Measurements from ENCODE around the gene MYRFL. TPM values are rescaled to one million over a fixed set of nuclear protein-coding genes. Genes with fewer than 3 reads are reported as not detected.
A peak's percentile ranks its signal among the peaks of the same experiment; 100 is the strongest.

Gene MYRFL
- total and polyA plus RNA-seq, 2 of the 8 experiments (the other 6 are each of a cell fraction or from before 2014, with no cell fraction given) = 1.1 to 2.0 TPM

DNA sequence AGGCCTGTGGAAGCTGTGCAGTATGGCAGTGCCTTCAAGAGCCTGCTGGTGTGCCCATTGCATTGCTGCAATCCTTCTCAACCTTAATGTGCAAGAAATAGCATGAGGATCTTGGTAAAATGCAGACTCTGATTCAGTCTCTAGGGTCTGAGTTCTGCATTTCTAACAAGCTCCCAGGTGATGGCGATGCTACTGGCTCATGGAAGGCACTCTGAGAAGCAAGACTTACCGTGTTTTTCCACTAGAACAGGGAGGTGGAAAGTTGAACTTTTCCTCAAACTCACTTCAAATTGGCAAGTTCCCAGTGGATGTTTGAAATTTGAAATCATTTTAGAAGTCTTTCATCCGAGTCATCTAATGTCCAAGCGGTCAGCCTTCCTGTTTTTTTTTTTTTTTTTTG lies 55.5 kb downstream of the MYRFL start:
- CTCF ChIA-PET (ENCODE audit: partially characterized antibody) = interaction anchor here (0.6 to 5.7 kb wide), 34 partner anchors 11 to 850 kb away, joined by 3 to 37 read pairs (median 6); no protein-coding TSS in a partner anchor
- Histone ChIP-seq H3K79me1 (ENCODE audit: low read depth, low read length) (no peaks in the 10 kb centered on the region), H3K4me2 (ENCODE audit: insufficient read depth in 1 of 2, low read depth in 2 of 2, low read length in 2 of 2) (no peak overlapping the region), H3K9me3 (ENCODE audit: insufficient read depth in 2 of 2, low read depth in 1 of 2, low read length in 1 of 2) (no peaks in the 10 kb centered on the region), H4K5ac (ENCODE audit: insufficient read length, low read depth, low read length) (no peak overlapping the region), H3K9ac (replicated peaks in 1 of 4; ENCODE audit: extremely low read depth in 1 of 4, low read depth in 3 of 4, low read length in 3 of 4) (no peak overlapping the region), H3K18ac (ENCODE audit: extremely low read depth, low read length) (peak overlapping the region; percentile 41; the same call in 1 of the 2 replicates), H3K79me2 (ENCODE audit: control insufficient read depth in 1 of 2, insufficient read depth in 2 of 2, low read length in 2 of 2) (no peaks in the 10 kb centered on the region), H4K20me1 (replicated peaks in 1 of 2; ENCODE audit: control insufficient read depth in 1 of 2, insufficient read depth in 2 of 2, low read length in 2 of 2) (no peaks in the 10 kb centered on the region), H3K4ac (replicated peaks; ENCODE audit: insufficient read length, low read depth, low read length) (no peak overlapping the region), H2BK5ac (ENCODE audit: low read depth, low read length) (0 out of 2 replicates have a peak overlapping the region, but pooled peaks have one; percentile 77), H4K8ac (ENCODE audit: extremely low read depth, insufficient read depth, low read length) (no peak overlapping the region), H3K36me3 (ENCODE audit: control insufficient read depth in 2 of 4, insufficient read depth in 4 of 4, low read length in 3 of 4) (no peaks in the 10 kb centered on the region), H3K23ac (ENCODE audit: insufficient read length) (no peak overlapping the region), H2AFZ (ENCODE audit: low read length) (peak overlapping the region; percentile 15; the same call in 1 of the 2 replicates), H3K14ac (ENCODE audit: insufficient read length) (no peak overlapping the region), H4K91ac (replicated peaks; ENCODE audit: insufficient read length, low read length) (peak overlapping the region; percentile 59), H3K4me3 (ENCODE audit: extremely low read depth in 1 of 4, insufficient read depth in 2 of 4, low read depth in 3 of 4, low read length in 4 of 4) (no peak overlapping the region), H3K4me1 (replicated peaks in 1 of 4; ENCODE audit: control insufficient read depth in 3 of 4, insufficient read depth in 4 of 4, low read length in 3 of 4) (peaks cover under 1 to 6% (median 3%) of the 10 kb centered on the region in 4 experiments; a peak in 4 of 7 replicates), H3K27me3 (replicated peaks in 1 of 4; ENCODE audit: control insufficient read depth in 3 of 4, extremely low read depth in 1 of 4, insufficient read depth in 3 of 4, low read length in 3 of 4) (0 out of 7 replicates have a peak, but pooled peaks cover 0 to 2% (median 0%) of the 10 kb centered on the region in 4 experiments), H2BK12ac (ENCODE audit: low read depth, low read length) (peak overlapping the region; percentile 52; the same call in 1 of the 2 replicates), H2BK120ac (replicated peaks; ENCODE audit: low read depth, low read length) (peak overlapping the region; percentile 7), H2AK5ac (ENCODE audit: low read depth, low read length) (no peak overlapping the region), H3K23me2 (ENCODE audit: low read depth, low read length) (no peaks in the 10 kb centered on the region), H2BK20ac (ENCODE audit: low read length) (peak overlapping the region; percentile 53; the same call in 1 of the 2 replicates), H3K56ac (replicated peaks; ENCODE audit: insufficient read length, low read depth, low read length) (no peak overlapping the region), H2BK15ac (ENCODE audit: low read length) (no peak overlapping the region), H3K27ac (ENCODE audit: low read depth, low read length) (no peak overlapping the region)
- POLR2A ChIA-PET (ENCODE audit: partially characterized antibody) = no interaction called here
- 65% methylated on average over 4 of the region's 4 CpGs; no CpG with 5 or more reads in 1 of the 2 experiments for WGBS, 2 experiments (ENCODE audit: extremely low coverage in 1 of 2, insufficient coverage in 1 of 2, insufficient read length in 1 of 2, insufficient replicate concordance in 2 of 2, low coverage in 1 of 2, low lambda C conversion rate in 2 of 2, missing lambda C conversion rate in 1 of 2)
- FAIRE-seq (peak; percentile 36), DNase-seq (ENCODE audit: low read depth in 1 of 2, low spot score in 2 of 2) (no peak)
- TF ChIP-seq YY1 (IDR thresholded peaks at IDR 0.05; ENCODE audit: low read depth, low read length) = no peak
- peak; percentile 69 to 79 for TF ChIP-seq RAD21 (IDR thresholded peaks at IDR 0.05 in 1 of 2, conservative IDR thresholded peaks at IDR 0.05 in 1 of 2; ENCODE audit: low read depth in 2 of 2, low read length in 2 of 2)
- no peak for TF ChIP-seq EGR1 (IDR thresholded peaks at IDR 0.05; ENCODE audit: borderline replicate concordance, low read depth, low read length)
- TF ChIP-seq TBP (IDR thresholded peaks at IDR 0.05; ENCODE audit: low read depth, low read length) = no peak
- TF ChIP-seq RNF2 (IDR thresholded peaks at IDR 0.05; ENCODE audit: borderline replicate concordance, low read depth, low read length, missing control alignments, poor library complexity, severe bottlenecking) = no peak
- TF ChIP-seq KDM4A (IDR thresholded peaks at IDR 0.05; ENCODE audit: low read depth, low read length, severe bottlenecking) = no peak
- no peak for TF ChIP-seq SIRT6 (IDR thresholded peaks at IDR 0.05; ENCODE audit: low read length)
- no peak for TF ChIP-seq RFX5 (IDR thresholded peaks at IDR 0.05; ENCODE audit: borderline replicate concordance, low read depth, low read length)
- TF ChIP-seq TCF12 (IDR thresholded peaks at IDR 0.05; ENCODE audit: low read depth, low read length) = no peak
- TF ChIP-seq BRCA1 (IDR thresholded peaks at IDR 0.05; ENCODE audit: low read depth, low read length) = no peak
